ENCODE results near the gene CLDN2. TPM values are rescaled to one million over a fixed set of nuclear protein-coding genes. Genes with fewer than 3 reads are reported as not detected.

CLDN2 gene
- total and polyA plus RNA-seq, 10 of the 15 experiments (the other 5 are each of a cell fraction or from before 2014, with no cell fraction given) = 0.06 TPM; not detected in 9

GRCh38 chrX:106933538-106933961 is 13.3 kb downstream of the CLDN2 start:
- H3K9ac ChIP-seq (ENCODE audit: control insufficient read depth, insufficient read depth, low read length) = no peak overlapping the region
- H2AFZ ChIP-seq (ENCODE audit: control insufficient read depth, low read depth, low read length) = no peak overlapping the region
- FAIRE-seq = no peak
- H3K9me3 ChIP-seq (replicated peaks; ENCODE audit: control insufficient read depth, insufficient read depth, low read length) = no peaks in the 10 kb centered on the region
- no peak overlapping the region for H3K4me3 ChIP-seq
- H3K27ac ChIP-seq (ENCODE audit: control insufficient read depth, insufficient read depth) = no peak overlapping the region
- no peaks in the 10 kb centered on the region; a peak in 1 of 4 replicates for H3K27me3 ChIP-seq (replicated peaks in 1 of 2; ENCODE audit: control insufficient read depth in 2 of 2, insufficient read depth in 2 of 2, low read length in 1 of 2)
- H3K79me2 ChIP-seq (ENCODE audit: control insufficient read depth, insufficient read depth, low read length) = no peaks in the 10 kb centered on the region
- H3K36me3 ChIP-seq (ENCODE audit: control insufficient read depth in 2 of 2, insufficient read depth in 2 of 2, low read length in 1 of 2) = no peaks in the 10 kb centered on the region
- ATAC-seq = no peak
- DNase-seq (ENCODE audit: low read depth, low spot score) = no peak
- 45% methylated on average over 2 of the region's 3 CpGs for WGBS (ENCODE audit: insufficient coverage, insufficient replicate concordance, low lambda C conversion rate, missing lambda C conversion rate)
- in situ Hi-C loops (cut with MboI) = no loop called here
- ChIA-PET CTCF (interaction anchor here (1.1 to 1.2 kb wide), 2 partner anchors 35 to 137 kb away, joined by 3 read pairs; no protein-coding TSS in a partner anchor), RAD21 (ENCODE audit: unreplicated experiment) (no interaction called here), SMC1A (ENCODE audit: uncharacterized antibody, unreplicated experiment) (interaction anchor here (0.6 kb wide), 1 partner anchor 267 kb away, joined by 3 read pairs; no protein-coding TSS in a partner anchor), POLR2A (no interaction called here)
- H4K20me1 ChIP-seq (ENCODE audit: control insufficient read depth, insufficient read depth) = no peaks in the 10 kb centered on the region
- intact Hi-C loops (cut with micrococcal nuclease; ENCODE audit: unreplicated experiment) = no loop called here
- no peaks in the 10 kb centered on the region for H3K4me1 ChIP-seq (ENCODE audit: control insufficient read depth, insufficient read depth, low read length)
- H3K4me2 ChIP-seq (ENCODE audit: control insufficient read depth, insufficient read depth) = no peak overlapping the region
- TF ChIP-seq ATF2 (IDR thresholded peaks at IDR 0.05; ENCODE audit: low read length) (no peak), MTA3 (IDR thresholded peaks at IDR 0.05; ENCODE audit: borderline replicate concordance, low read length) (no peak), CTCF (IDR thresholded peaks at IDR 0.05 in 2 of 3, conservative IDR thresholded peaks at IDR 0.05 in 1 of 3; ENCODE audit: control insufficient read depth in 2 of 3, extremely low read depth in 1 of 3, insufficient read depth in 1 of 3, low read depth in 3 of 3, low read length in 3 of 3) (no peak), FOS (IDR thresholded peaks at IDR 0.05; ENCODE audit: borderline replicate concordance, extremely low read depth, insufficient read length) (no peak), POU2F2 (IDR thresholded peaks at IDR 0.05; ENCODE audit: borderline replicate concordance, low read depth, low read length) (no peak), NRF1 (conservative IDR thresholded peaks at IDR 0.05; ENCODE audit: low read depth, low read length) (no peak)
- BruUV-seq (replicated peaks) = no TSS peak
